Activated naive CD8-positive, alpha-beta T cell treated with anti-CD3 and anti-CD28 coated beads for 36 hours (primary cell): ENCODE data around the gene ZNF213. TPM values are rescaled to one million over a fixed set of nuclear protein-coding genes. Genes with fewer than 3 reads are reported as not detected.

Experiments used
- DNase-seq: peaks from one replicate; pipeline ENCODE4 v3.0.0; 2021
- H3K27ac Mint-ChIP-seq: one replicate; pipeline ENCODE4 v1.8.0; 2022; ENCODE audit warnings: mild to moderate bottlenecking, moderate library complexity, mixed read lengths
- H3K27me3 Mint-ChIP-seq: one replicate; pipeline ENCODE4 v1.8.0; 2022; ENCODE audit warnings: mild to moderate bottlenecking, mixed read lengths
- H3K36me3 Mint-ChIP-seq: one replicate; pipeline ENCODE4 v1.8.0; 2021; ENCODE audit warnings: mild to moderate bottlenecking, mixed read lengths
- H3K4me1 Mint-ChIP-seq: one replicate; pipeline ENCODE4 v1.8.0; 2021; ENCODE audit warnings: mixed read lengths
- H3K4me3 Mint-ChIP-seq: one replicate; pipeline ENCODE4 v1.8.0; 2022; ENCODE audit warnings: mild to moderate bottlenecking, moderate library complexity, mixed read lengths
- H3K9me3 Mint-ChIP-seq: one replicate; pipeline ENCODE4 v1.8.0; 2022; ENCODE audit warnings: mixed read lengths
- total RNA-seq, 2 experiments: library from RNA; stranded (reverse); gene quantifications; one replicate each; pipeline ENCODE4 v1.2.3, GENCODE V29; 2021

The ZNF213 gene
- total RNA-seq, 2 experiments from 2014 or later = 7.6 to 9.1 TPM

- no peaks in the 10 kb centered on the region for H3K36me3 Mint-ChIP-seq
Observed at GRCh38 chr16:3118204-3118790, 16.5 kb upstream of the ZNF213 start.

GRCh38 chr16:3118846-3119245 lies 16.0 kb upstream of the ZNF213 start:
- no peak overlapping the region for H3K27ac Mint-ChIP-seq
- peaks cover 6% of the 10 kb centered on the region for H3K4me1 Mint-ChIP-seq
- H3K4me3 Mint-ChIP-seq = no peak overlapping the region

More at GRCh38 chr16:3118204-3118790, 16.5 kb upstream of the ZNF213 start:
- DNase-seq = no peak
- Mint-ChIP-seq H3K4me1 (peaks cover 1% of the 10 kb centered on the region), H3K4me3 (no peak overlapping the region), H3K9me3 (no peaks in the 10 kb centered on the region), H3K27ac (no peak overlapping the region), H3K27me3 (no peaks in the 10 kb centered on the region)

DNA sequence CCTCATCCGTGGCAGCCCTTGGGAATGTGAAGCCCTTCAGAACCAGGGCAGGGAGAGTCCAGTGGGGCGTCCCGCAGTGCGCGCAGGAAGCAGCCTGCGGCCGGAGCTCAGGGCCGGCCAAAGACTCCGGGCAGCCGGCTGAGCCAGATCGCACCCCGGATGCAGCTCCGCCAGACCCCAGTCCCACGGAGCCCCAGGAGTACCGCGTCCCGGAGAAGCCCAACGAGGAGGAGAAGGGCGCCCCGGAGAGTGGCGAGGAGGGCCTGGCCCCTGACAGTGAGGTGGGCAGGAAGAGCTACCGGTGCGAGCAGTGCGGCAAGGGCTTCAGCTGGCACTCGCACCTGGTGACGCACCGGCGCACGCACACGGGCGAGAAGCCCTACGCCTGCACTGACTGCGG lies 15.5 kb upstream of the ZNF213 start:
- Mint-ChIP-seq H3K27ac (no peak overlapping the region), H3K9me3 (no peaks in the 10 kb centered on the region), H3K36me3 (no peaks in the 10 kb centered on the region), H3K4me3 (no peak overlapping the region), H3K27me3 (no peaks in the 10 kb centered on the region), H3K4me1 (peaks cover 7% of the 10 kb centered on the region)
- no peak for DNase-seq

More at GRCh38 chr16:3118846-3119245, 16.0 kb upstream of the ZNF213 start:
- Mint-ChIP-seq H3K9me3 (no peaks in the 10 kb centered on the region), H3K36me3 (no peaks in the 10 kb centered on the region), H3K27me3 (no peaks in the 10 kb centered on the region)
- no peak for DNase-seq

DNA sequence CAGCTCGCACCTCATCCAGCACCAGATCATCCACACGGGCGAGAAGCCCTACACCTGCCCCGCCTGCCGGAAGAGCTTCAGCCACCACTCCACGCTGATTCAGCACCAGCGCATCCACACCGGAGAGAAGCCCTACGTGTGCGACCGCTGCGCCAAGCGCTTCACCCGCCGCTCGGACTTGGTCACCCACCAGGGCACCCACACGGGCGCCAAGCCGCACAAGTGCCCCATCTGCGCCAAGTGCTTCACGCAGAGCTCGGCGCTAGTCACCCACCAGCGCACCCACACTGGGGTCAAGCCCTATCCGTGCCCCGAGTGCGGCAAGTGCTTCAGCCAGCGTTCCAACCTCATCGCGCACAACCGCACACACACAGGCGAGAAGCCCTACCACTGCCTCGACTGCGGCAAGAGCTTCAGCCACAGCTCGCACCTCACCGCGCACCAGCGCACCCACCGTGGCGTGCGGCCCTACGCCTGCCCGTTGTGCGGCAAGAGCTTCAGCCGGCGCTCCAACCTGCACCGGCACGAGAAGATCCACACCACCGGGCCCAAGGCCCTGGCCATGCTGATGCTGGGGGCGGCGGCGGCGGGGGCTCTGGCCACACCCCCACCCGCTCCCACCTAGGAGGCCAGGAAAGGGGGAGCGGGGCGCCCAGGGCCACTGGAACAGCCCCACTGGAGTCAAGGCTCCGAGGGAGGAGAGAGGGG lies 15.0 kb upstream of the ZNF213 start:
- no peak overlapping the region for H3K27ac Mint-ChIP-seq
- no peaks in the 10 kb centered on the region for H3K27me3 Mint-ChIP-seq
- H3K9me3 Mint-ChIP-seq = no peaks in the 10 kb centered on the region
- peaks cover 7% of the 10 kb centered on the region for H3K4me1 Mint-ChIP-seq
- no peak for DNase-seq
- H3K4me3 Mint-ChIP-seq = no peak overlapping the region
- H3K36me3 Mint-ChIP-seq = no peaks in the 10 kb centered on the region

DNA sequence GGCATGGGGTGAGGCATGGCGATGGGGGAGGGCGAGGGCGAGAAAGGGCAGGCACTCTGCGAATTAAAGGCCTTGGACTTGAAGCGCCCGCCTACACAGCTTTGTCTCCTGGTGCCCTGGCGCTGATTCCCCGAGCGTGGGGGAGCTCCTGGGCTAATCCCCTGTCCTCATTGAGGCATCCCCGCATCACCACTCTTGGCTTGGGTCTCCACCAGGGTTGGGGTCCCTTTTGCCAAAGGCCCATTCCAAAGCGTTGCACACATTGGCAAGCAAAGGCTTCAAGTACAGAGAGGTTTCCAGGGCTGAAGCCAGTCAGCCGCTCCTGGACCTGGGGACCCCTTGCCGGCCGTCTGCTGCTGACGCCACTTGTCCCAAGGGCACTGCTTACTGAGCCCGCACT lies 14.4 kb upstream of the ZNF213 start:
- H3K36me3 Mint-ChIP-seq = peaks cover 3% of the 10 kb centered on the region
- H3K4me3 Mint-ChIP-seq = no peak overlapping the region
- no peaks in the 10 kb centered on the region for H3K27me3 Mint-ChIP-seq
- peaks cover 11% of the 10 kb centered on the region for H3K4me1 Mint-ChIP-seq
- H3K9me3 Mint-ChIP-seq = no peaks in the 10 kb centered on the region
- H3K27ac Mint-ChIP-seq = no peak overlapping the region
- no peak for DNase-seq

DNA sequence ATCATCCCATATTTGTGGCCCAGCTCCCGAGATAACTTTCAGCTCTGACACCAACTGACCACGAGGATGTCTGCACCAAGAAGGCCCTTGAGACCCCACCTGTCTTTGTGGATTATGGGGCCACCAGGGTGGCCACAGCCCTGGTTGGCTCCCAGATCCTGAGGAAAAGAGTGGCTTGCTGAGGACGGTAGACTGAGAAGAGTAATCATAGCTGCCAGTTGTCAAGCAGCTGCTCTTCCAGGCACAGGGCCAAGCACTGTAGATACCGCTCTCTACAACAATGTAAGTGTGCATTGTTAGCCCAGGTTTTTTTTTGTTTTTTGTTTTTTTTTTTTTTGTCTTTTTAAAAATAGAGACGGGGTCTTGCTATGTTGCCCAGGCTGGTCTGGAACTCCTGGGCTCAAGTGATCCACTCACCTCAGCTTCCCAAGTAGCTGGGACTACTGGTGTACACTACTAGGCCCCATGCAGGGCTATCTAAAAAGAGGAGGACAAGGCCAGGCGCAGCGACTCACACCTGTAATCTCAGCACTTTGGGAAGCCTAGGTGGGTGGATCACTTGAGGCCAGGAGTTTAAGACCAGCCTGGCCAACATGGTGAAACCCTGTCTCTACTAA lies 12.9 kb upstream of the ZNF213 start:
- H3K27me3 Mint-ChIP-seq = no peaks in the 10 kb centered on the region
- no peaks in the 10 kb centered on the region for H3K9me3 Mint-ChIP-seq
- H3K4me1 Mint-ChIP-seq = peaks cover 11% of the 10 kb centered on the region
- H3K27ac Mint-ChIP-seq = no peak overlapping the region
- H3K4me3 Mint-ChIP-seq = no peak overlapping the region
- DNase-seq = no peak
- peaks cover 5% of the 10 kb centered on the region for H3K36me3 Mint-ChIP-seq

DNA sequence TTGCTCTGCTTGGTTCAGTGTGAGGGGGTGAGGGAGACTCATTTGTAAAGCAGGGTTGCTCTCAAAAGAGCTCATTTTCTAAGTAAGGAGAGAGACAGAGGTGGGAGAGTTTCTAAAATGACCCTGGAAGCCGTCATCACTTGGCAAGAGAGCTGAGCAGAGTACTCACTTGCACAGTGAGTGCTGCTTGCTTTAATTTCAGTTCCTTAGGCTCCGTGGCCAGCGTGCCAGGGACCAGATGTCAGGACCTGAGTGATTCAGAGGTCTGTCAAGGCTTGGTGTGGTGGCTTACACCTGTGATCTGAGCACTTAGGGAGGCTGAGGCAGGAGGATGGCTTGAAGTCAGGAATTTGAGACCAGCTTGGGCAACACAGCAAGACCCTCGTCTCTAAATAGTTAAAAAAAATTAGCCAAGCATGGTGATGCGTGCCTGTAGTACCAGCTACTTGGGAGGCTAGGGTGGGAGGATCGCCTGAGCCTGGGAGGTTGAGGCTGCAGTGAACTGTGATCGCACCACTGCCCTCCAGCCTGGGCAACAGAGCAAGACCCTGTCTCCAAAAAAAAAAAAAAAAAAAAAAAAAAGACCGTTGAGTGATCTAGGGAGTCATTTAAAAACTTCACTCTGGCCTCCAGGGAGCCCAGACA lies 11.8 kb upstream of the ZNF213 start:
- H3K27me3 Mint-ChIP-seq = no peaks in the 10 kb centered on the region
- H3K36me3 Mint-ChIP-seq = peaks cover 8% of the 10 kb centered on the region
- H3K27ac Mint-ChIP-seq = peak overlapping the region; percentile 52
- DNase-seq = no peak
- peaks cover 18% of the 10 kb centered on the region for H3K4me1 Mint-ChIP-seq
- H3K4me3 Mint-ChIP-seq = peak overlapping the region; percentile 95
- H3K9me3 Mint-ChIP-seq = no peaks in the 10 kb centered on the region

GRCh38 chr16:3123986-3124886 lies 10.6 kb upstream of the ZNF213 start:
- no peaks in the 10 kb centered on the region for H3K27me3 Mint-ChIP-seq
- H3K4me3 Mint-ChIP-seq = peak overlapping the region; percentile 95
- H3K4me1 Mint-ChIP-seq = peaks cover 26% of the 10 kb centered on the region
- peak; percentile 96 for DNase-seq
- H3K36me3 Mint-ChIP-seq = peaks cover 13% of the 10 kb centered on the region
- H3K27ac Mint-ChIP-seq = peak overlapping the region; percentile 92
- no peaks in the 10 kb centered on the region for H3K9me3 Mint-ChIP-seq

GRCh38 chr16:3127745-3128144 lies 7.1 kb upstream of the ZNF213 start:
- no peak for DNase-seq
- H3K4me3 Mint-ChIP-seq = no peak overlapping the region
- H3K27me3 Mint-ChIP-seq = no peaks in the 10 kb centered on the region
- H3K4me1 Mint-ChIP-seq = peaks cover 35% of the 10 kb centered on the region
- H3K27ac Mint-ChIP-seq = no peak overlapping the region
- no peaks in the 10 kb centered on the region for H3K9me3 Mint-ChIP-seq
- H3K36me3 Mint-ChIP-seq = peaks cover 25% of the 10 kb centered on the region

DNA sequence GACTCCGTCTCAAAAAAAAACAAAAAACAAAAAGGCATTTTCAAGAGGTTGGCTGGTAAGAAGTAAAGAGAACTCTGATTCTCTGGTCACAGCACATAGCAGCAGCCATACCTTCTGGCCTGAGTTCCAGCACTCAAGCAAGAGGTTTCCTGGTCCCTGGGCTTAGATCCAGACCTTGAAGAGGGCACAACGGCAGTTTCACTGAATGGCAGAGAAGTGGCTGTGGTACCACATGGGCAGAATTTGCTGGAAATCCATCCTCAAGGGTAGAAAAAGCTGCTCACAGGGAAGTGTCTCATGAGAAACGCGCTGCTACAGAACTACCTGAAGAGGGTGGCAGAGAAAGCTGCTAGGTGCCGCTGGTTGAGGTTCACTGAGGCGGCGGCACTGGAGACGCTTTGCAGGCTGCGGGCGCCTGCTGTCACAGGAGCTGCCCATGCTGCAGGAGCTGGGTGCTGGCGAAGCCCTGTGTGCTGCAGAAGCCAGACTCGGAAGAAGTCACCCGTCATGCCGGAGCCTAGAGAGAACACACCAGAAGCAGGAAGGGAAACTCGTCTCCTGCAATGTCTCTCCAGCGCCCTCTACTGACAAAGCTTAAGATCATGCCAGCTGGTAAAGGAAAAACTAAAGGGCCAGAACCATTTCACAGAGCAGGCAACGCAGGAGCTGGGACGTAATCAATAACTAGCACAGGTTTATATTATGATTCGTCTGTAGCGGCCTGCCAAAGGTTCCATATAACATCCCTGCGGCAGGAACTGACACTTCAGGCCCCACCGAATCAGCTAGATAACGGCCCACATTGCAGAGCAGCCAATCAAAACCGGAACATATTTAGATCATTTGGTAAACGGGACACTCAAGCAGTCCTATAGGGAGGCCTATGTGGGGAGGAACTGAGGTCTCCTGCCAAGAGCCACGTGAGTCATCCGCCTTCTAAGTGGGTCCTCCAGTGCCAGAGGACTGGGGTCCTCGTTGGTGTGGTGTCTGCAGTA lies 5.4 kb upstream of the ZNF213 start:
- DNase-seq = peak; percentile 75
- Mint-ChIP-seq H3K4me3 (peak overlapping the region; percentile 89), H3K4me1 (peaks cover 36% of the 10 kb centered on the region)

DNA sequence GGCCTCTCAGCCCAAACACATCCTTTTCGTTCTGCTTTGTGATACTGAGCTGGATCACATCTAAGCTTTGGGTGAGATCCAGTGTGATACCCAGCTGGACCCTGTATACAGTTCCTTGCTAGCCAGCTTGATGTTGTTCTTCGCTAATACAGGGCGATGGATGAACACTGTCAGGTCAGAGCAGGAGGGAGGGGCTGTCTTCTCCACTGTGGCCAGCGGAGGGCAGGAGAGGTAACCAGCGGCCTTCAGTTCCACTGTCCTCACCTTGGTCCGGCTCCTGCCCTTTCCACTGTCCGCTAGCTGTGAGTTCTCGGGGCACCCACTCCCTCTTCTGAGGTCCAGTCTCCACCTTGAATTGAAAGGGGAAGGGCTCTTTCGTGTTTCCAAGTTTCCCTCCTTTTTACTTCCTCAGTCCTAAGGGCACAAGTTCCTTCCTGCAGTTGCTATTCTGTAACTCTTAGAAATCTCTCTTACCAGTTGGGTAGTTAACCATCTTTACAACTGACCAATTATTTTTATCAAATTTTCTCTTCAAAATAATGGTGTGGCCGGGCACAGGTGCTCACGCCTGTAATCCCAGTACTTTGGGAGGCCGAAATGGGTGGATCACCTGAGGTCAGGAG lies 3.0 kb upstream of the ZNF213 start:
- H3K27me3 Mint-ChIP-seq = no peaks in the 10 kb centered on the region
- no peaks in the 10 kb centered on the region for H3K9me3 Mint-ChIP-seq
- H3K27ac Mint-ChIP-seq = peak overlapping the region; percentile 65
- peak; percentile 51 for DNase-seq
- H3K4me1 Mint-ChIP-seq = peaks cover 39% of the 10 kb centered on the region
- H3K4me3 Mint-ChIP-seq = peak overlapping the region; percentile 26
- H3K36me3 Mint-ChIP-seq = peaks cover 26% of the 10 kb centered on the region

More for the DNA sequence above, 5.4 kb upstream of the ZNF213 start:
- Mint-ChIP-seq H3K27ac (peak overlapping the region; percentile 86), H3K9me3 (no peaks in the 10 kb centered on the region), H3K36me3 (peaks cover 31% of the 10 kb centered on the region), H3K27me3 (no peaks in the 10 kb centered on the region)

DNA sequence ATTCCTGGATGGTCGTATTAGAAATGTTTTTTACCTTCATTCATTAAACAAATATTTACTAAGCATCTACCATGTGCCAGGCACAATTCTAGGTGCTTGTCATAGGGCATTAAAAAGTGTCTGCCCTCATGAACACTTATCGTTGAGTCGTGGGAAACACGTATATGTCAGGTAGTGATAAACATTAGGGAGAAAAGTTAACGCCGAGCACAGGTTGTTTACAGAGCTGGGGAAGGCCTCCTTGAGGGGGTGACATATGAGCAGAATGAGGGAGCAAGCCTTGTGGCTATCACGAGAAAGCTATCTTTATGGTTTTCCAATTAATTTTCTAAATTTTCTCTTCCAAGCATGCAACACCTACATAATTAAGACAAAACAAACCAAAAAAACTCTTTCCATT lies 985 bp upstream of the ZNF213 start:
- peaks cover 31% of the 10 kb centered on the region for H3K4me1 Mint-ChIP-seq
- DNase-seq = no peak
- H3K36me3 Mint-ChIP-seq = peaks cover 22% of the 10 kb centered on the region
- no peaks in the 10 kb centered on the region for H3K9me3 Mint-ChIP-seq
- H3K27me3 Mint-ChIP-seq = no peaks in the 10 kb centered on the region
- H3K4me3 Mint-ChIP-seq = peak overlapping the region; percentile 98
- peak overlapping the region; percentile 97 for H3K27ac Mint-ChIP-seq

- H3K27ac Mint-ChIP-seq = peak overlapping the region; percentile 82
- H3K36me3 Mint-ChIP-seq = peaks cover 14% of the 10 kb centered on the region
- no peak for DNase-seq
- peaks cover 23% of the 10 kb centered on the region for H3K4me1 Mint-ChIP-seq
- H3K9me3 Mint-ChIP-seq = no peaks in the 10 kb centered on the region
- H3K4me3 Mint-ChIP-seq = peak overlapping the region; percentile 98
- H3K27me3 Mint-ChIP-seq = no peaks in the 10 kb centered on the region
Observed at GRCh38 chr16:3135126-3135715, 392 bp downstream of the ZNF213 start.
